Stimulated activated naive CD4-positive, alpha-beta T cell (primary cell): ENCODE data around the gene CD47.

Source experiments
- DNase-seq, 6 experiments: peaks; one replicate each; lab custom pipeline; 2025; lab: John Stamatoyannopoulos, UW

CD47 gene

GRCh38 chr3:108117241-108117775 is 26.5 kb upstream of the CD47 start:
- DNase-seq = no peak

- DNase-seq = no peak
These were observed 23.7 kb upstream of the CD47 start for GRCh38 chr3:108114423-108115065.

- DNase-seq = no peak
These were observed 23.1 kb upstream of the CD47 start for GRCh38 chr3:108113975-108114374.

- no peak for DNase-seq
These were observed 20.1 kb upstream of the CD47 start for GRCh38 chr3:108110934-108111333.

GRCh38 chr3:108108416-108108815 is 17.6 kb upstream of the CD47 start:
- DNase-seq = no peak

- no peak for DNase-seq
These were observed 15.6 kb upstream of the CD47 start for GRCh38 chr3:108106449-108106848.

- no peak for DNase-seq
These were observed 15.2 kb upstream of the CD47 start for GRCh38 chr3:108106031-108106430.

GRCh38 chr3:108103886-108104797 is 13.3 kb upstream of the CD47 start:
- DNase-seq = no peak

- DNase-seq = no peak
These were observed 12.4 kb upstream of the CD47 start for GRCh38 chr3:108103040-108103751.

GRCh38 chr3:108102420-108103039 is 11.7 kb upstream of the CD47 start:
- DNase-seq = no peak

- DNase-seq = peak in 1 of 6 experiments; percentile 13
These were observed 10.3 kb upstream of the CD47 start for GRCh38 chr3:108100906-108101660.

- peak in 4 of 6 experiments; percentile 11 to 55 (median 12) for DNase-seq
These were observed 9.0 kb upstream of the CD47 start for GRCh38 chr3:108099679-108100428.

GRCh38 chr3:108099244-108099643 is 8.4 kb upstream of the CD47 start:
- no peak for DNase-seq

GRCh38 chr3:108098003-108098370 is 7.2 kb upstream of the CD47 start:
- no peak for DNase-seq

- no peak for DNase-seq
These were observed 6.6 kb upstream of the CD47 start for GRCh38 chr3:108097322-108098002.

GRCh38 chr3:108096532-108097321 is 5.9 kb upstream of the CD47 start:
- DNase-seq = peak in 3 of 6 experiments; percentile 9 to 17 (median 13)

- DNase-seq = peak in 1 of 6 experiments; percentile 33
These were observed 2.8 kb upstream of the CD47 start for GRCh38 chr3:108093616-108094015.

GRCh38 chr3:108093021-108093420 is 2.2 kb upstream of the CD47 start:
- DNase-seq = peak in 3 of 6 experiments; percentile 33 to 47 (median 34)

GRCh38 chr3:108092501-108092900 is 1.7 kb upstream of the CD47 start:
- DNase-seq = no peak
